ENCODE measurements around the gene C20orf204. TPM values are rescaled to one million over a fixed set of nuclear protein-coding genes. Genes with fewer than 3 reads are reported as not detected.
A peak's percentile ranks its signal among the peaks of the same experiment; 100 is the strongest.

The C20orf204 gene
- polyA plus RNA-seq, 1 donor = 1.2 TPM

- DNase-seq = no peak
- Histone ChIP-seq H3K4me3 (ENCODE audit: low read length) (no peak overlapping the region), H3K27ac (ENCODE audit: low read length) (no peak overlapping the region), H3K27me3 (ENCODE audit: control insufficient read depth, insufficient read depth, low read length) (peaks cover 89% of the 10 kb centered on the region), H3K4me1 (ENCODE audit: control insufficient read depth, insufficient read depth, low read length) (peaks cover 8% of the 10 kb centered on the region), H3K36me3 (ENCODE audit: control insufficient read depth, insufficient read depth, low read length) (no peaks in the 10 kb centered on the region), H3K9me3 (ENCODE audit: control insufficient read depth, low read depth, low read length) (peaks cover 5% of the 10 kb centered on the region)
- WGBS (ENCODE audit: insufficient coverage, low lambda C conversion rate) = no CpG with 5 or more reads among the region's 9 CpGs
Observed at GRCh38 chr20:64043768-64044167, 7.8 kb downstream of the C20orf204 start.

GRCh38 chr20:64044484-64045247 lies 8.7 kb downstream of the C20orf204 start:
- peaks cover 83% of the 10 kb centered on the region for H3K27me3 ChIP-seq (ENCODE audit: control insufficient read depth, insufficient read depth, low read length)
- WGBS (ENCODE audit: insufficient coverage, low lambda C conversion rate) = no CpG with 5 or more reads among the region's 14 CpGs
- H3K36me3 ChIP-seq (ENCODE audit: control insufficient read depth, insufficient read depth, low read length) = no peaks in the 10 kb centered on the region
- peaks cover 4% of the 10 kb centered on the region for H3K4me1 ChIP-seq (ENCODE audit: control insufficient read depth, insufficient read depth, low read length)
- H3K9me3 ChIP-seq (ENCODE audit: control insufficient read depth, low read depth, low read length) = peaks cover 5% of the 10 kb centered on the region
- no peak overlapping the region for H3K4me3 ChIP-seq (ENCODE audit: low read length)
- H3K27ac ChIP-seq (ENCODE audit: low read length) = no peak overlapping the region
- no peak for DNase-seq

- H3K27me3 ChIP-seq (ENCODE audit: control insufficient read depth, insufficient read depth, low read length) = peaks cover 83% of the 10 kb centered on the region
- DNase-seq = no peak
- no CpG with 5 or more reads among the region's 11 CpGs for WGBS (ENCODE audit: insufficient coverage, low lambda C conversion rate)
Observed at GRCh38 chr20:64045346-64046011, 9.5 kb downstream of the C20orf204 start.

GRCh38 chr20:64047046-64047389 lies 11.0 kb downstream of the C20orf204 start:
- H3K36me3 ChIP-seq (ENCODE audit: control insufficient read depth, insufficient read depth, low read length) = no peaks in the 10 kb centered on the region
- H3K27ac ChIP-seq (ENCODE audit: low read length) = no peak overlapping the region
- H3K9me3 ChIP-seq (ENCODE audit: control insufficient read depth, low read depth, low read length) = peaks cover 8% of the 10 kb centered on the region
- H3K4me1 ChIP-seq (ENCODE audit: control insufficient read depth, insufficient read depth, low read length) = no peaks in the 10 kb centered on the region
- no CpG with 5 or more reads among the region's 8 CpGs for WGBS (ENCODE audit: insufficient coverage, low lambda C conversion rate)
- no peak for DNase-seq
- peaks cover 82% of the 10 kb centered on the region for H3K27me3 ChIP-seq (ENCODE audit: control insufficient read depth, insufficient read depth, low read length)
- H3K4me3 ChIP-seq (ENCODE audit: low read length) = peak overlapping the region; percentile 4

More at GRCh38 chr20:64045346-64046011, 9.5 kb downstream of the C20orf204 start:
- peaks cover 4% of the 10 kb centered on the region for H3K4me1 ChIP-seq (ENCODE audit: control insufficient read depth, insufficient read depth, low read length)
- H3K9me3 ChIP-seq (ENCODE audit: control insufficient read depth, low read depth, low read length) = peaks cover 8% of the 10 kb centered on the region
- H3K4me3 ChIP-seq (ENCODE audit: low read length) = no peak overlapping the region
- no peaks in the 10 kb centered on the region for H3K36me3 ChIP-seq (ENCODE audit: control insufficient read depth, insufficient read depth, low read length)
- H3K27ac ChIP-seq (ENCODE audit: low read length) = no peak overlapping the region

GRCh38 chr20:64047968-64048401 lies 12.0 kb downstream of the C20orf204 start:
- Histone ChIP-seq H3K36me3 (ENCODE audit: control insufficient read depth, insufficient read depth, low read length) (no peaks in the 10 kb centered on the region), H3K27ac (ENCODE audit: low read length) (no peak overlapping the region), H3K27me3 (ENCODE audit: control insufficient read depth, insufficient read depth, low read length) (peaks cover 86% of the 10 kb centered on the region), H3K4me3 (ENCODE audit: low read length) (no peak overlapping the region), H3K4me1 (ENCODE audit: control insufficient read depth, insufficient read depth, low read length) (no peaks in the 10 kb centered on the region), H3K9me3 (ENCODE audit: control insufficient read depth, low read depth, low read length) (peaks cover 8% of the 10 kb centered on the region)
- no peak for DNase-seq
- no CpG with 5 or more reads among the region's 49 CpGs for WGBS (ENCODE audit: insufficient coverage, low lambda C conversion rate)

- H3K27me3 ChIP-seq (ENCODE audit: control insufficient read depth, insufficient read depth, low read length) = peaks cover 85% of the 10 kb centered on the region
- H3K4me3 ChIP-seq (ENCODE audit: low read length) = no peak overlapping the region
- no peaks in the 10 kb centered on the region for H3K36me3 ChIP-seq (ENCODE audit: control insufficient read depth, insufficient read depth, low read length)
- peaks cover 8% of the 10 kb centered on the region for H3K9me3 ChIP-seq (ENCODE audit: control insufficient read depth, low read depth, low read length)
- DNase-seq = no peak
- H3K27ac ChIP-seq (ENCODE audit: low read length) = no peak overlapping the region
- no CpG with 5 or more reads among the region's 101 CpGs for WGBS (ENCODE audit: insufficient coverage, low lambda C conversion rate)
- H3K4me1 ChIP-seq (ENCODE audit: control insufficient read depth, insufficient read depth, low read length) = no peaks in the 10 kb centered on the region
Observed at GRCh38 chr20:64048402-64049044, 12.5 kb downstream of the C20orf204 start.

- WGBS (ENCODE audit: insufficient coverage, low lambda C conversion rate) = no CpG with 5 or more reads among the region's 111 CpGs
Observed at GRCh38 chr20:64049060-64049877, 13.3 kb downstream of the C20orf204 start, which contains the start of gene SOX18. Gene SOX18 (minus strand): TSS chr20:64049639. CDS start chr20:64049516, 123 bp downstream.

GRCh38 chr20:64049878-64050260 lies 13.9 kb downstream of the C20orf204 start:
- peaks cover 84% of the 10 kb centered on the region for H3K27me3 ChIP-seq (ENCODE audit: control insufficient read depth, insufficient read depth, low read length)

More at GRCh38 chr20:64049060-64049877, 13.3 kb downstream of the C20orf204 start, which contains the start of gene SOX18:
- DNase-seq = no peak
- Histone ChIP-seq H3K27me3 (ENCODE audit: control insufficient read depth, insufficient read depth, low read length) (peaks cover 86% of the 10 kb centered on the region), H3K36me3 (ENCODE audit: control insufficient read depth, insufficient read depth, low read length) (no peaks in the 10 kb centered on the region), H3K27ac (ENCODE audit: low read length) (no peak within 1 kb of the TSS), H3K9me3 (ENCODE audit: control insufficient read depth, low read depth, low read length) (peaks cover 8% of the 10 kb centered on the region), H3K4me3 (ENCODE audit: low read length) (no peak within 1 kb of the TSS), H3K4me1 (ENCODE audit: control insufficient read depth, insufficient read depth, low read length) (peaks cover 2% of the 10 kb centered on the region)

GRCh38 chr20:64050261-64051032 lies 14.5 kb downstream of the C20orf204 start:
- Histone ChIP-seq H3K27ac (ENCODE audit: low read length) (no peak overlapping the region), H3K4me1 (ENCODE audit: control insufficient read depth, insufficient read depth, low read length) (peaks cover 2% of the 10 kb centered on the region), H3K27me3 (ENCODE audit: control insufficient read depth, insufficient read depth, low read length) (peaks cover 84% of the 10 kb centered on the region), H3K4me3 (ENCODE audit: low read length) (no peak overlapping the region), H3K9me3 (ENCODE audit: control insufficient read depth, low read depth, low read length) (peaks cover 8% of the 10 kb centered on the region), H3K36me3 (ENCODE audit: control insufficient read depth, insufficient read depth, low read length) (no peaks in the 10 kb centered on the region)
- no peak for DNase-seq
- WGBS (ENCODE audit: insufficient coverage, low lambda C conversion rate) = no CpG with 5 or more reads among the region's 23 CpGs

More at GRCh38 chr20:64049878-64050260, 13.9 kb downstream of the C20orf204 start:
- DNase-seq = no peak
- Histone ChIP-seq H3K36me3 (ENCODE audit: control insufficient read depth, insufficient read depth, low read length) (no peaks in the 10 kb centered on the region), H3K9me3 (ENCODE audit: control insufficient read depth, low read depth, low read length) (peaks cover 8% of the 10 kb centered on the region), H3K4me1 (ENCODE audit: control insufficient read depth, insufficient read depth, low read length) (peaks cover 2% of the 10 kb centered on the region), H3K4me3 (ENCODE audit: low read length) (no peak overlapping the region), H3K27ac (ENCODE audit: low read length) (no peak overlapping the region)
- WGBS (ENCODE audit: insufficient coverage, low lambda C conversion rate) = no CpG with 5 or more reads among the region's 16 CpGs

Data from large intestine (tissue), 3 donors.